Measurements from ENCODE around the gene APP.

Gene APP

DNA sequence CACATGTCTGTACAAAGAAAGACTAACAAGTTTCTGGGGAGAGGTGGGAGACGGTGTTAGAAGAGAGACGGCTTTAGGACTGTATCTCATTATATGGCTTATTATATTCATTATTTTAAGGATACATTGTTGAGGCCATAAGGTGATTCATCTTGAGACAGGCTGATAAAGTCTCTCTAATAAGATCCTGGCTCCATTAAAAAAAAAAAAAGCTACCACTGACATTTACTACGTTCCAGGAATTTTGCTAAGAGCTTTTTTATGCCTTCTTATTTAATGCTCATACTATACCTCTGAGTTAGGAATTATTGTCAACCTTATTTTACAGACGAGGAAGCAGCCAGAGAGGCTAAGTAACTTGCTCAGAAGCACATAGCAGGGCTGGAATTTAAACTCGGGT, 262.1 kb downstream of the APP start:
- DNase-seq (ENCODE audit: low read depth in 4 of 4, low spot score in 1 of 4) = no peak

DNA sequence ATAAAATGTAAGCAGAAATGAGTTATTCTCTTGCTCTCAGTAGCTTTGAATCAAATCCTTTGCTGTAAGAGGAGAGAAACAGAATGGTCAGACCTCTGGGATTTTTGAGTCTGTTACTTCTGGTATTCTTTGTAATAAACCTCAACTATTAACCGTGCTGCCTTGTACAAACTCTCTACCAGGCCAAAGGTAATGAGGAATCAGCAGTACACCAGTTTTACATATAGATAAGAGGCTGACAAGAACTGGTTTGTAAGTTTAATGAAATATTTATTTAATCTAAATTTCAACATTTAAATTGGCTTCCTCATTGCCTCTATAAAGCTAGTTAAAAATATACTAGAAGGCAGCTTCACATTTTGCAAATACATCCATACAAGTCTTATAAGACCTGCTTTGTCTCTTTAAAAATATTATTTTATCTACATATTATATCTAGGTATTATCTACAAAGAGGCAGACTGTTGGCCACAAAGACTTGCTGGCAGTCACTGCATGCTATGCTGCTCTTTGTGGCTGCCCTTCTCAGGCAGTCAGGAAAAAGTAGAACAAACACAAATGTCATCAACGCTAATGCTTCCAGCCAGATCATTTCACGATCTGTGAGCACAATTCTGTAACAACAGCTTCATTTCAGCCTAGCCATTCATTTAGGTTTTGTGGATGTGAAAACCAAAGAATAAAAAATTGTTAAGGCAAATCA, 262.8 kb downstream of the APP start:
- no peak for DNase-seq (ENCODE audit: low read depth in 4 of 4, low spot score in 1 of 4)

DNA sequence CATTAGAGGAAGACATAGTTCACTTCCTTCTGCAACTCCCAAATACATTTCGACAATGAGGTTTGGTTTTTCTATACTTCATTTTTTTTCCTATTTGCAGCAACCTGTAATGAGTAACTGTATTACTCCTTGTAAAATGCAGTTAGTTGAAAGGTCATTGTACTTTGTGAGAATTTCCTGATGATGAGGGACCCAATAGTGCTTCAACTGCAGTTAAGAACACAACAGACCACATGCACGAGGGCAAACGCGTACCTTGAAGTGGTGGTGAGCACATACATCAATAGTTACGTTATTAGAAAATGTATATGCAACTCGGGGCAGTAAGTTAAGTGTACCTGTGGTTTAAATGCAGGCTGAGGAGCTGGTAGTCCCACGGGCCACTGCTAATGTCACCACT, 264.0 kb downstream of the APP start:
- no peak for DNase-seq (ENCODE audit: low read depth in 4 of 4, low spot score in 1 of 4)

DNA sequence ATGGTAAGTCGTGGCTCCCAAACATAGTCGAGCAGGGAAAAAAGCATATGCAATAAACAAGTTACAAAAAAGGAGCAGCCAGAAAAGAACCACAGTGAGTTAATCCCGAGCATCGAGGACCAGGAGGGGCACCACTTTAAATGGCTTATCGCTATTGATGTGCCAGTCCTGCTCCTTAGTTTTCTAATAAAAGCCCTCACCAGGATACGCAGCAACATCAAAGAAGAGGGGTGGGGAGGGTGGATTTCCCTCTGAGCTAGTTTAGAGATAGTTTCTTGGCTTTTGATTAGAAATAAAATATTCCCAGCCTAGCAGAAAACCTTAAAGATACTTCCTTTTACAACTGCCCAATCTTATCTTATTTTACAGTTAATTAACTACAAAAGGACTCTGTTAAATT, 265.4 kb downstream of the APP start:
- DNase-seq (ENCODE audit: low read depth in 4 of 4, low spot score in 1 of 4) = no peak

DNA sequence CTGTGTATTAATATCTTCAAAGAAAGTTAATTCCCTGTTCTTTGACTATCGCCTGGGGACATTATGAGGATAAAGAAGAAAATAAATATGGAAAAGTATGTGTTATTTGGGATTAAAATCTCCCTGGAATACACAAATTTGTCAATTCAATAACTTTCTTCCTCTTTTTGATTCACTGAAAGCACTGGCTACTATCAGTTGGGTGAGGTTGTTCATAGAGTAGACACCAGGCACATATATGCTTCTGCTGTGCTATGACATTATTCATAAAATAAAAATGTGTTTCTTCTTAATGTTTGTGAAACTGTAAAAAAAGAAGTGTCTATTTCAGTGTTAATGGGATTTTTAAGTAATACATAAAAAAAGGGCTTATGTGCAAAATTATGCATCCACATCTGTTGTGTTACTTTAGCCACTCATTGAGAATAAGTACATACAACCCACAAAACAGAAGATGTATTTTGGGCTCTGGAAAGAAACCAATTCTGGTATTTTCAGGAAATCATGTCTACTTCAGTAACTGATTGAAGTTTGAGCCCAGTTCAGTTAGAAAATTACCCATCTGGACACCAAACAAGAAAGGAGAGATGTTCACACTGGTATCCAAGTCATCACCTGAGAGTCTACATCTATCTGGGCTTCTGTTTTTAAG, 266.4 kb downstream of the APP start:
- DNase-seq (ENCODE audit: low read depth in 4 of 4, low spot score in 1 of 4) = no peak

DNA sequence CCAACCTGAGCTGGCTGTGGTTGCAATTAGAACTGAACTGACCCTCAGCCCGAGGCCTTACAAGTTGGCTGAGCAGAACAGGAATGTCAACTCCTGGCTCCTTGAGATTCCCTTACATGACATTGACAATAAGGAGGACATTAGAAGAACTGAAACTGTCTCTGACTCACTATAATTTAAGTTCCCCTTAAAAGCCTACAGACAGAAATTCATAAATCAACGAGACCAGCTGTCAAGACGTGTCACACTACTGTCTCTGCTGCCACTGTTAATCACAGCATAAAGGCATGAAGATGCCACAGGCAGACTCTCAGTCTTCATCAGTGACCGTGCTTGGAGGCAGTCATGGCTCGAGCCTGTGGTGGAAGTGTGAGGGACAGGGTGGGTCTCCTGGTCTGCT, 267.0 kb downstream of the APP start:
- DNase-seq (ENCODE audit: low read depth in 4 of 4, low spot score in 1 of 4) = no peak

DNA sequence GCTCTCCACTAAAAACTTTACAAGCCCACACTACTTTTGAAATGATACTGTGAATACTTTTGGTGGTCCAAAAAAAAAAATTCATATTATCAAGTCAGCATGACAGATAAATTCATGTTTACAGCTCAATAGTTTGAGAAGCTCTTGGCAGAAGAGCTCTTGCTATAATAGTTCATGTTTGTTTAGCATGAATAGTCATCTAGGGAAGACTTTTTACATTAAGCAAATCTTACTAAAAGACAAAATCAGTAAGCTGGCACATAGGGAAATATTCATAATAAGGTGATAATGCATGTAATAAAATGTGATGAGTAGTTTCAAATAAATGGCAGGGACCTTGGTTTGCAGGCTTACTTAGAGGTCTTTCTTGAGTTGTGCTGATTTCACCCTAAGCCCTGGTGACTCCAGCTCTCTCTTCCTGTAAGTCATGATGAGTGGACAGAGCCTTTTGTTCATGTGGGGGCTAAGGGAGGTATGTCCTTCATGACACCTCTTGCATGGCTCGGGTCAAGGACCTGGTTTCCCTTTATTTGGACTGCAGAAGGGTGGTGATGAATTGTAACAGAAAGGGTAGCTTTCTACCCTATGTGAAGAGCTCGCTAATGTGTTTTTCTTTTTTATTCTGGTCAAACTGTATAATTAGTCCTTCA, 269.1 kb downstream of the APP start:
- no peak for DNase-seq (ENCODE audit: low read depth in 4 of 4, low spot score in 1 of 4)

DNA sequence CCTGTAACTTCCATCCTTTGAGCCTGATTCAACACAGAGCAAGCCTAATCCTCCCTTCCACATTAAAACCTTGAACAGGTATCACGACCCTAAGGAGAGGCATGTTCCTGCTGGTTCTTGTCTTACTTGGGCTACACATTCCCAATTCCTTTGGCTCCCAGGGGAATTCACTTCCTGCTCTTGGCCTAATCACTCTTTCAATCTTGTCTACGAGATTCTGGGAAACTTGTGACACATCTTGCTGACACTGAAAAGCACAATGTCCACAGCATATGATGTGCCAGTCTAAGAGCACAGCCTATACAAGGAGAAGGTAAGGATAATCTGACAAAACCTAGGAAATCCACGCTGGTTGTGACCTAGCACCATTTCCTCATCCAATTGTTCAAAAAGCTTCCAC, 271.9 kb downstream of the APP start:
- no peak for DNase-seq (ENCODE audit: low read depth in 4 of 4, low spot score in 1 of 4)

DNA sequence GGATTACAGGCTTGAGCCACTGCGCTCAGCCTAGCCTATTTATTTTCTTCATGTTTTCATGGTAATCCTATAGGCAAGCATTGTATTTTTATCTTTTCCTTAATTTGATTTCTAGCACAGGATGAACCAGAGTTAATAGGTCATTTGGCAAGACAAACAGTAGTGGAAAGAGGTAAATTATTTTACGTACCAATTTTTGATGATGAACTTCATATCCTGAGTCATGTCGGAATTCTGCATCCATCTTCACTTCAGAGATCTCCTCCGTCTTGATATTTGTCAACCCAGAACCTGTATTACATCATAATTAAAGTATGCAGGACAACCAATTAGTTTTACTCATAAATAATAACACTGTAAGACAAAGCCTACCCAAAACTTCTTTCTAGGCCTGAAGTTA, 273.2 kb downstream of the APP start:
- no peak for DNase-seq (ENCODE audit: low read depth in 4 of 4, low spot score in 1 of 4)

DNA sequence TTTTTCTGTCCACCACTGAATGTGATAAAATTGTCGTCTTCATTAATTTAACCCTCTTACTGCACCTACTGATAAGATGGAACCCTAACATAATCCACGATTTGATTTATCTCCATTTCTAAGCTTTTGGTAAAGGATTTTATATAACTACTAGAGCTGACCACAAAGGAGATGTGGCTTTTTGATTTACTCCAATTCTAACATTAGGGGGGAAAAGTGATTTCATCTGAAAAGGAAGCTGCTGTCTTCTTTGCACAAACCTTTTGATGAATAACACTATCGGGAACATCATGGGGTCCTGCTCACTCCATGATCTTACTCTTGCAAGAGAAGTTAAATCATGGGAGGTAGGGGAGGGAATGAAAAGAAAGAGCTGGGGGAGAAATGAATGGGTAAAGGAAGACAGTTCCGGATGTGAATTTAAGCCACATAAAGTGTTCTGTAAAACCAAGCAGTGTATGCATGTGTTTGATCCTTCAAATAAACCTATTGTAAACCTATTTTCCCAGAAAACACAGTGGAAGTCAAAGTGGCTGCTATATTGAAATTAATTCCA, 274.0 kb downstream of the APP start:
- DNase-seq (ENCODE audit: low read depth in 4 of 4, low spot score in 1 of 4) = no peak

DNA sequence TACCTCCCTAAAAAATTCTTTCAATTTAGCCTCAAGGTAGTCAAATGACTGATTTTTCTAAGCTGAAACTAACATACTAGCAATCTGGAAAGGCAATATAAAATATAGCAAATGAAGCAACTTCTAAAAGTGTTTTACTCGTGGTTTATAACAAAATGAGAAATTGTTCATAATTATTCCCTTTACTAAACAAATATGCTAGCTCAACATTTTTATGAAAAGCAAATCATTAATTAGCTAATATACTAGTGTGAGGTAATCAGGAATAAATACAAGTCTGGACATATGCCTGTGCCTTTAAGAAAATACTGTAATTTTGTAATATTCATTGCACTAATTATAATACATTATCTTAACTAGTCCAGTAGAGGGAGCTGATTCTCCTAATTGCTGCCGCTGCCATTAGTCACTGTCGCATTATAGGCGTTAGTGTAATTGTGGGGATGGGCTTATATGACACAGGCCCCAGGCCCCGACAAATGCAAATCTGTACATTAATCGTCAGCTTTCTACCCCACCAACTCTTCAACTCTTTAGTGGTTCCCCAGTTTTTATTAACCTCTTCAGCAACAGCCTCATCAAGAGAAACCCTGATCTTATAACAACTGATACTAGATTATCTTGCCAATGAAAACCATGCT, 274.9 kb downstream of the APP start:
- no peak for DNase-seq (ENCODE audit: low read depth in 4 of 4, low spot score in 1 of 4)

DNA sequence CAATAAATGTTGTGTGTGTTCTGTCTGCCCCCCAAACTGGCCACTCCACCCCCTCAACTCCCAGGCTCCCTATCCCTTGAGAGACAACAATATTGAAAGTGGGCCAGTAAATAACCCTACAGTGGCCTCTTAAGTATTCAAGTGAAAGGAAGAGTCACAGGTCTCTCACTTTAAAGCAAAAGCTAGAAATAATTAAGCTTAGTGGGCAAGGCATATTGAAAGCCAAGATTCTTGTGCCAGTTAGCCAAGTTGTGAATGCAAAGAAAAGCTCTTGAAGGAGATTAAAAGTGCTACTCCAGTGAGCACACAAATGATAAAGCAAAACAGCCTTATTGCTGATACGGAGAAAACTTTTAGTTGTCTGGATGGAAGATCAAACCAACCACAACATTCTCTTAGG, 277.4 kb downstream of the APP start:
- no peak for DNase-seq (ENCODE audit: low read depth in 4 of 4, low spot score in 1 of 4)

DNA sequence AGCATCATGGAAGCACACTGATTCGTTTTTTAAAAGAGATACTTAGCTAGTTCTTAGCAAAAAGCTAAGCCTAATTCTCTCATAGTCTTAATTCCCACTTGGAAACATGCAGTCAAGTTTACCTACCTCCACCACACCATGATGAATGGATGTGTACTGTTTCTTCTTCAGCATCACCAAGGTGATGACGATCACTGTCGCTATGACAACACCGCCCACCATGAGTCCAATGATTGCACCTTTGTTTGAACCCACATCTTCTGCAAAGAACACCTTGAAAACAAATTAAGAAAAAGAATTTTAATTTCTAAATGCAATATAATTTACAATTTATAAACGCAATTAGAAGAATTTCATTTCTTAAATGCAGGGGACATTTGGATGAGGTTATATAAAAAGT, 279.0 kb downstream of the APP start:
- DNase-seq (ENCODE audit: low read depth in 4 of 4, low spot score in 1 of 4) = no peak

DNA sequence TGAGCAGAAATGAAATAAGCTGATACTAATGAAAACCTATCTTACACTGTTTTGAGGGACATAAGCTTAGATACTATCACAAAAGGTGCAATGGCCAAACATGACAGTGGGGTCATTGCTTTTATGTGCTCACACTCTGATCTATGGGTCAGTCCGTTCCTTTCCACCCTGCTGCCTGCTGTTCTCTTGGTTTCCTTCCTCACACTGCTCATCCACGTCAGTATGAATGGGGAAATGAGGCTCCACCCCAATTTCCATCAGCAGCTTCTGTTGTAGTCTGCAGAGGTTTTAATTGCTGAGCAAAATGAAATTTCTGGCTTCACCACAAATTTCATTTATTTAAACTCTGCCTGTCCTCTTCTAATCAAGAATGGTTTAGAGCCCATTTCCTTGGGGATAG, 280.6 kb downstream of the APP start:
- DNase-seq (ENCODE audit: low read depth in 4 of 4, low spot score in 1 of 4) = no peak

DNA sequence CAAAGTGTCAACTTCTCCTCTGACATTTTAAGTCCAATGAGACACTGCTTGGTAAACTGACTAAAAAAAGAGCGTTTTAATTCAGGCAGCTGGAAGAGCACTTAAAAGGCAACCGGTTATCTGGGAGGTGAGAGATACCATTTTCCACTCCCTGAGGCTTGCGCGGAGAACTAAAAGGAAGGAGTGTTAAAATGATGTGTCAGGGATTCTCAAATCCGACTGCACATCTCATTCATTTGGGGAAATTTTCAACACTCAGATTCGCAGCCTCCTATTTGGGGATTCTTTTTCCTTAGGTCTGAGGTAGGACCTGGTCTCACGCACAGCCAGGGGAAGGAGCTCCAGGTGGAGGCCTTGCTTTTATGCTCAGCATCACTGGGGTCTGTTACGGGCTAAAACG, 281.9 kb downstream of the APP start:
- no peak for DNase-seq (ENCODE audit: low read depth in 4 of 4, low spot score in 1 of 4)

DNA sequence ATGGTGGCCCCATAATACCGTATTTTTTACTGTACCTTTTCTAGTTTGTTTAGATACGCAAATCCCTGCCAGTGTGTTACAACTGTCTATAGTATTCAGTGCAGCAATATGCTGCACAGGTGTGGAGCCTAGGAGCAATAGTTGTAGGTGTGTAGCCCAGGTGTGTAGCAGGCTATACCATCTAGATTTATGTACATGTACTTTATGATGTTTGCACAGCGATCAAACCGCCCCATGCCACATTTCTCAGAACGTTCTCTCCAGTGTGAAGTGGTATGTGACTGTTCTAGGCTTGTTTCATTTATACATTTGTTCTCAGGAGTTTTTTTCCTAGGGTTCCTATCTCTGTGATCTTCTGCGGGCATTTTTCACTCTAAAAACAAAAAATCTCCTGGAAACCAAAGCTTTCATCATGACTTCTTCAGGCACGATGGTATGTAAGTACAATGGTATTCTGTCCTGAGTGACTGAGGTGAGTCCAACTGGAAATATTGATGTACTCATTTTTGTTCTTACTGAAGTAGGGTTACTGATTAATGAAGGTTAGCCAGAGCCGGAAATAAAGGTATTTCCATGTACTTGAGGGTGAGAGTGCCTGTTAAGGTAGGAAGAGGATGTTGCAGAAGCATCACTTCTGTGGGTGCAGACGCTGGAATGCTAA, 282.8 kb downstream of the APP start:
- no peak for DNase-seq (ENCODE audit: low read depth in 4 of 4, low spot score in 1 of 4)

DNA sequence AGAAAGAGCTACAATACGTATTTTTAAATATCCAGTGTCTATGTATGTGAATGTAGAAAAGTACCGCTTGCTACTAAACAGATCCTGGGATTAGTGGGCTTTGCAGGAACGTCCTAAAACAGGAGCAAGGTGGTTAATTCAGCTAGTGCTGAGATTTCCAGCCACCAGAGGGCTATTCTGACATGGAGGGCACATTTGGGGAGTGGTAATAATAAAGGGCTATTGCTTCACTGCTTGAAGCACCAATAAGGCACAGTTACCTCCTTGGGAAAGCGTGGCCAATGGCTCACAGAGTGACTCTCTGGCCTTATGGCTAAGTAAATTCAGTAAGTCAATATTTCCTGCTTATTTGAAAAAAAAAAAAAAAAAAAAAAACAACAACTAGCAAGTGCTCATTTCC, 283.4 kb downstream of the APP start:
- DNase-seq (ENCODE audit: low read depth in 4 of 4, low spot score in 1 of 4) = no peak

DNA sequence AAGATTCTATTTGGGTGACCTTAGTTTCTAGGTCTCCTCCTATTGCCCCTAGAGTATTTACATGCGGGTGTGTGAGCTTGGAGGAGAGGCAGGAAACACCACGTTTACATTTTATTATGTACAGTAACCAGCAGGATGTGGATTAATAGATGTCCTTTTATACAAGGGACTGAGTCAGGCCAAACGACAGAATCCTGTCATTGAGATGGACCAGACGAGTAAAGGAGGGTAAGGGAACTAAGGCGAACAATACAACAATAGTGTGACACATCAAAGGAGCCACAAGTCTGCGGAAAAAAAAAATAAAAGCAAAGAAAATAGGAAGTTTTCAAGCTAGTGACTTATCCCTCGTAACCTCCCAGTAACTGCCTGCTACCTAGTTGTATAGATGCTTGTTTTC, 284.7 kb downstream of the APP start:
- no peak for DNase-seq (ENCODE audit: low read depth in 4 of 4, low spot score in 1 of 4)

DNA sequence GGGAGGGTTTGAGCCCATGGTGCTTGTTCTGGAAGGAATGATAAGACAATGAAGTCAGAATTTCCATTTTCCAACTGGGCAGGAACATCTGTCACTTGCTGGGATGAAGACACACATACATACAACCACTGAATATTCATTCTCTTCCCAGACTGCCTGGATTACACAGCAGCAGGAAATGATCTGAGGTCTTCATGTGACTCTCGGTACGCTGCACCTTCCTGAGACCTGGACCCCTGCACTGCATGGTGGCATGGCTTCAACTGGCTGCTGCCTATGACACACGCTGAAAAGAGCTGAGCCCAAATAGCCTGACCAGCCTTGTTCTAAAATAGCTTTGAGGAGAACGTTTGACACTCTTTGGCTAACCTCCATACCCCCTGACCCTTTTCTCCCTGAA, 285.2 kb downstream of the APP start:
- DNase-seq (ENCODE audit: low read depth in 4 of 4, low spot score in 1 of 4) = no peak

DNA sequence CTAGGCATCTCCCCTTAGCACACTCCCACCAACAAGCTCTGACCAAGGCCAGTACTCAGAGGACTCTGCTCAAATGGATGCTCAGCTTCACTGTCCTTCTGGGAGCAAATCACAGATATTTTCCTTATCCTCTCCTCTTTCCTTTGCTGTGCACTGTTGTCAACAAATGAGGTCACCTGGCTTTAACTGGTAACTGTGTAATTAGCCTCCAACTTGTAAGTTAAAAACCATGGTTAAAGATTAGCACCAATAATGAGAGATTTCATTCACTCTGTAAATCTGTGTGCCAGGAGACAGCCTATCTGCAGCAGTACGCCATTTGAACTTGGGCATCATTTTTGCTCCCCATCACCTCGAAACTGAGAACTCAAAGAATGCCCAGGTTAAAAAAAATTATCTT, 286.3 kb downstream of the APP start:
- DNase-seq (ENCODE audit: low read depth in 4 of 4, low spot score in 1 of 4) = no peak
